Adrenal gland (tissue), 12 donors: ENCODE measurements around the gene MAP7D1. TPM values are rescaled to one million over a fixed set of nuclear protein-coding genes. Genes with fewer than 3 reads are reported as not detected.

Experiments
- DNase-seq, 7 donors: peaks; one replicate each; pipeline ENCODE4 v3.0.0-alpha.2; 2019 to 2020
- H3K27ac ChIP-seq, 5 donors: fragments of 200-600 bp; sonication (generic) in 4 of 5; 1 replicate in 3 of 5; 2 replicates in 2 of 5; pipeline versions ENCODE4 v1.5.1 to v1.8.0; 2016 to 2020; ENCODE audit warnings: mild to moderate bottlenecking in 1 of 5
- H3K27me3 ChIP-seq: fragments of 200-600 bp; 2 replicates; pipeline ENCODE4 v1.8.0; 2021
- H3K36me3 ChIP-seq, 2 donors: fragments of 200-600 bp; replicated peaks in 1 of 2; 1 replicate in 1 of 2; 2 replicates in 1 of 2; pipeline versions ENCODE4 v1.5.1 to v1.8.0; 2018 to 2022
- H3K4me1 ChIP-seq, 2 donors: fragments of 200-600 bp; replicated peaks in 1 of 2; 1 replicate in 1 of 2; 2 replicates in 1 of 2; pipeline versions ENCODE4 v1.5.1 to v1.8.0; 2018 to 2021
- H3K4me3 ChIP-seq, 4 donors: fragments of 200-600 bp; sonication (generic) in 3 of 4; one replicate each; pipeline ENCODE4 v1.5.1; 2016 to 2018
- H3K9me3 ChIP-seq, 3 donors: fragments of 200-600 bp; sonication (generic) in 1 of 3; replicated peaks in 1 of 3; 1 replicate in 2 of 3; 2 replicates in 1 of 3; pipeline versions ENCODE4 v1.5.1 to v1.8.0; 2016 to 2021
- POLR2A ChIP-seq, 2 donors: fragments of 450-650 bp; IDR thresholded peaks; one replicate each; pipeline ENCODE4 v1.6.1; 2017; ENCODE audit warnings: antibody characterized with exemption in 2 of 2, mild to moderate bottlenecking in 2 of 2, moderate library complexity in 1 of 2
- WGBS, 4 donors: extraction: QIAGEN DNeasy Blood & Tissue Kit in 2 of 4; methylation state at CpG; one replicate each; pipeline versions ENCODE4 v1.1.5 to v1.1.7; 2013 to 2017; 5-methylcytosine and 5-hydroxymethylcytosine counted together
- intact Hi-C, 2 donors: fragments of 100-400 bp; cut with DNase I; formaldehyde crosslinking; loops; one replicate each; pipeline versions ENCODE4 v1.14.1 to v1.15.0; 2022 to 2023
- polyA plus RNA-seq, 3 donors: library from polyadenylated mRNA; stranded (reverse); fragments of 200-250 nt in 2 of 3; fragments of 350-450 nt in 1 of 3; fragmentation: Illumina TruSeq in 1 of 3; extraction: RNeasy Lipid Tissue Mini Kit (QIAGEN cat#74804) in 1 of 3; gene quantifications; one replicate each; pipeline ENCODE4 v1.2.3, GENCODE V29; 2013 to 2014
- total RNA-seq, 9 donors: library from RNA; depleted of rRNA in 4 of 9; stranded (reverse); fragments of >200 nt in 4 of 9; fragments of 120-200 nt in 1 of 9; fragmentation: NEBNext Ultra II Directional in 1 of 9; extraction: Animal tissue kit (Norgen Biotek cat#: 25700) in 1 of 9; gene quantifications; one replicate each; pipeline versions ENCODE4 v1.1.0 to v1.2.4, GENCODE V29; 2013 to 2023
- TF ChIP-seq, protein P1 (sequence below), 6 experiments: fragments of 450-650 bp in 4 of 6; fragments of 200-600 bp in 2 of 6; sonication (generic) in 1 of 6; IDR thresholded peaks; 1 replicate in 5 of 6; 2 replicates in 1 of 6; pipeline versions ENCODE4 v1.5.1 to v1.8.0; 2016 to 2021; ENCODE audit warnings: antibody characterized with exemption in 6 of 6, mild to moderate bottlenecking in 2 of 6, moderate library complexity in 1 of 6
- donor health status: healthy with polysubstance abuse.
- donor health status: Bipolar disorder and iron deficiency.
- donor health status: DM: yes; HTN: yes; CAD: no.
- donor health status: DM: no; HTN: no; CAD: no.
- donor health status: DM: no; HTN: no; CAD: no.
- donor health status: DM: yes; HTN: yes; CAD: no.

MAP7D1 gene
- total and polyA plus RNA-seq, 12 donors: 11.8 to 121 (median 68.3) TPM

DNA sequence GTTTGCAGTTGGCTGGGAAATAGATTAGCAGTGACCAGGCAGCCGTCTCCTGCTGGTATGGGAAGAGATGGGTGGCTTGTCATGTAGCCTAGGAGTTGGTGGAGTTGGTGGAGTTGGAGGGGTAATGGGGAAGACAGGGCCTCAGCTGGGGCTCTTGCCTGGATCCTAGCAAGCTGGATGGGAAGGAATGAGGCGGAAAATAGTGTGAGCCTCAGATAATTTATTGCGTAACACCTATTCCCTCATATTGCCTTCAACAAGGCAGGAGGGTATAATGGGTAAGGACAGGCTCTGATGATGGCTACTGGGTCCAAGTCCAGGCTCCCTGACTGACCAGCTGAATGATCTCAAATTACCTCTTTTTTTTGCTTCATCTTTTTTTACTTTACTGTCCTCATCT is 12.6 kb downstream of the MAP7D1 start:
- intact Hi-C loops: no loop called here
- Histone ChIP-seq H3K9me3 (no peaks in the 10 kb centered on the region), H3K4me1 (peaks cover 5 to 20% of the 10 kb centered on the region in 2 donors), H3K36me3 (peaks cover 0 to 38% of the 10 kb centered on the region in 2 donors), H3K27ac (no peak overlapping the region), H3K27me3 (no peaks in the 10 kb centered on the region), H3K4me3 (no peak overlapping the region)
- no peak for TF ChIP-seq POLR2A (IDR thresholded peaks at IDR 0.05)
- TF ChIP-seq, protein P1, sequence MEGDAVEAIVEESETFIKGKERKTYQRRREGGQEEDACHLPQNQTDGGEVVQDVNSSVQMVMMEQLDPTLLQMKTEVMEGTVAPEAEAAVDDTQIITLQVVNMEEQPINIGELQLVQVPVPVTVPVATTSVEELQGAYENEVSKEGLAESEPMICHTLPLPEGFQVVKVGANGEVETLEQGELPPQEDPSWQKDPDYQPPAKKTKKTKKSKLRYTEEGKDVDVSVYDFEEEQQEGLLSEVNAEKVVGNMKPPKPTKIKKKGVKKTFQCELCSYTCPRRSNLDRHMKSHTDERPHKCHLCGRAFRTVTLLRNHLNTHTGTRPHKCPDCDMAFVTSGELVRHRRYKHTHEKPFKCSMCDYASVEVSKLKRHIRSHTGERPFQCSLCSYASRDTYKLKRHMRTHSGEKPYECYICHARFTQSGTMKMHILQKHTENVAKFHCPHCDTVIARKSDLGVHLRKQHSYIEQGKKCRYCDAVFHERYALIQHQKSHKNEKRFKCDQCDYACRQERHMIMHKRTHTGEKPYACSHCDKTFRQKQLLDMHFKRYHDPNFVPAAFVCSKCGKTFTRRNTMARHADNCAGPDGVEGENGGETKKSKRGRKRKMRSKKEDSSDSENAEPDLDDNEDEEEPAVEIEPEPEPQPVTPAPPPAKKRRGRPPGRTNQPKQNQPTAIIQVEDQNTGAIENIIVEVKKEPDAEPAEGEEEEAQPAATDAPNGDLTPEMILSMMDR (IDR thresholded peaks at IDR 0.05): no peak
- WGBS, 4 donors: 83 to 89% (median 88%) methylated on average over 3 of the region's 3 CpGs
- no peak for DNase-seq

DNA sequence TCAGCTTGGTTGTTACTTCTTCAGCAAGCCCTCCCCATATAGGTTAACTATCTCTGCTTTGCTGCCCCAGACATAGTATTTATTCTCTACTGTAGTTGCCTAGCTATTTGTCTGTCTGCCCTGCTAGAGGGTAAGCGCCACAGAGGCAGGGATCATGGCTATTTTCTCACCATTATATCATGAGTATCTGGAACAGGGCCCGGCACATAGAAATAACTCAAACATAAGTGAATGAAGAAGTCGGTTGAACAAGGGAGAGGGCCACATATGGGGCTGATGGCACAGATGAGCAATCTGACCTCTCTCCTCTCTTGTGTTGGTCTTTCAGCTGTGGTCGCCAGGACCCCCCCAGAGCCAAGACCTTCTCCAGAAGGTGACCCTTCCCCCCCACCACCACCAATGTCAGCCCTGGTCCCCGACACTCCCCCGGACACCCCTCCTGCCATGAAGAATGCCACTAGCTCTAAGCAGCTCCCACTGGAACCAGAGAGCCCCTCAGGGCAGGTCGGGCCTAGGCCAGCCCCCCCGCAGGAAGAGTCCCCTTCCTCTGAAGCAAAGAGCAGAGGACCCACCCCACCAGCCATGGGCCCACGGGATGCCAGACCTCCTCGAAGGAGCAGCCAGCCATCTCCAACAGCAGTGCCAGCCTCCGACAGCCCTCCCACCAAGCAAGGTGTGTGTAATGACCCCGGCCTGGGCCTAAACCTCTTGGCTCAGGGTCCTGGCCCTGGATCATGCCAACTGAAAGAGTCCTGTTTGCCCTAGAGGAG is 14.9 kb downstream of the MAP7D1 start:
- intact Hi-C loops: no loop called here
- Histone ChIP-seq H3K4me3 (no peak overlapping the region), H3K4me1 (peaks cover 5 to 30% of the 10 kb centered on the region in 2 donors), H3K36me3 (peaks cover 0 to 61% of the 10 kb centered on the region in 2 donors), H3K27ac (no peak overlapping the region), H3K27me3 (no peaks in the 10 kb centered on the region), H3K9me3 (no peaks in the 10 kb centered on the region)
- DNase-seq: no peak
- WGBS, 4 donors: 86 to 94% (median 93%) methylated on average over 8 to 12 of the region's 12 CpGs
- TF ChIP-seq POLR2A (IDR thresholded peaks at IDR 0.05): no peak
- TF ChIP-seq, protein P1 (IDR thresholded peaks at IDR 0.05): no peak

DNA sequence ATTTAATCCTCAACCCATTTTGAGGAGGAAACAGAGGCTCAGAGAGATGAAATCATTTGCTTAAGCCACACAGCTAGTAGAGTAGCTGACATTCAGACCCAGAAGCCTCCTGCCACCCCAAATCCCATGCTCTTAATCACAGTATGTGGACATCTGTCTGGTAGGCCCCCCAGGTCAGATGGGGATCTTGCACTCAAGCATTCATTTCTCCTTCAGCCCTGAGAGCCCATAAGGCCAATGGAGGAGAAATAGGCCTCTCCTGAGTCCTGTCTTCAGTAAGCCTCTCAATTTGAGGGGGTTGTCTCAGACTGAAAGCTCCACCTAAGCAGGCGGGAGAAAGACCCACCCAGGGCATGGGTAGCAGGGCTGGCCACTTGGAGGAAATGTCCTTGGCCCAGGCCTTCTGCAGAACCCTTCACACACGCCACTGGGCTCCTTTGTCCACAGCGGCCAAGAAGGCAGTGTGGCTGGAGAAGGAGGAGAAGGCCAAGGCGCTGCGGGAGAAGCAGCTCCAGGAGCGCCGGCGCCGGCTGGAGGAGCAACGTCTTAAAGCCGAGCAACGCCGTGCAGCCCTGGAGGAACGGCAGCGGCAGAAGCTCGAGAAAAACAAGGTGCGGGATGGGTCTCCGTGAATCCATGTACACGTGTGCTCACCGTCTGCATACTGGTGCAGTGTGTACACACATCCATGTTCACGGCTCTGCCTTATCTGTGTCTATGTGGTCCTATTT is 16.2 kb downstream of the MAP7D1 start:
- no peak for DNase-seq
- WGBS, 4 donors: 93 to 97% (median 95%) methylated on average over 20 to 21 of the region's 21 CpGs
- Histone ChIP-seq H3K27me3 (no peaks in the 10 kb centered on the region), H3K4me3 (no peak overlapping the region), H3K36me3 (peaks cover 0 to 73% of the 10 kb centered on the region in 2 donors), H3K4me1 (peaks cover 2 to 26% of the 10 kb centered on the region in 2 donors), H3K27ac (no peak overlapping the region), H3K9me3 (no peaks in the 10 kb centered on the region)
- intact Hi-C loops: no loop called here
- TF ChIP-seq, protein P1 (IDR thresholded peaks at IDR 0.05): no peak
- no peak for TF ChIP-seq POLR2A (IDR thresholded peaks at IDR 0.05)

DNA sequence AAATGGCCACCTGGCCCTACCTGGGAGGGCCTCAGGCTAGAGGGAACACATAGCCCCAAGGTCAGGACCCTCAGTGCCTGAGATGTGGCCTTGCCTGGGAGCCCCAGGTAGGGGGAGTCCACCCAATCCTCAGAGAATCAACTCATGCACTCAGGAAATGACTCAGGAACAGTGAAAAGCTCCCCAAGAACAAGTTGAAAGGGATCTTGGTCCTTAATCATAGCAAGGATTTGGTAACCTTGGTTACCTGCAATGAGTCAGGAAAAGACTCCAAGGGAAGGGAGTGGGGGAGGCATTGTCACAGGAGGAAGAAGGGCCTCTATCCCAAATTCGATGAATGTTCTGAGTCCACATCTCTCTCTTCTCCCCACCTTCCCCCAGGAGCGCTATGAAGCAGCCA is 17.0 kb downstream of the MAP7D1 start:
- 55 to 100% (median 84%) methylated on average over 2 of the region's 2 CpGs for WGBS, 4 donors
- intact Hi-C loops: no loop called here
- no peaks in the 10 kb centered on the region for H3K27me3 ChIP-seq
- no peaks in the 10 kb centered on the region for H3K9me3 ChIP-seq
- peaks cover 0 to 74% of the 10 kb centered on the region in 2 donors for H3K36me3 ChIP-seq
- peaks cover 0 to 21% of the 10 kb centered on the region in 2 donors for H3K4me1 ChIP-seq
- no peak for DNase-seq
- no peak overlapping the region for H3K27ac ChIP-seq
- TF ChIP-seq POLR2A (IDR thresholded peaks at IDR 0.05): no peak
- TF ChIP-seq, protein P1 (IDR thresholded peaks at IDR 0.05): no peak
- H3K4me3 ChIP-seq: no peak overlapping the region
